BE2C (cell line): Measurements from ENCODE around the gene ANKS6.

ENCODE experiments used
- DNase-seq: peaks from one replicate; pipeline ENCODE4 v3.0.0-alpha.2; 2020
- H3K27me3 ChIP-seq: fragments of 250-450 bp; sonication (Bioruptor Pico); 2 replicates; pipeline ENCODE4 v1.5.1; 2020; ENCODE audit warnings: mild to moderate bottlenecking
- H3K36me3 ChIP-seq: fragments of 250-450 bp; sonication (Bioruptor Pico); 2 replicates; pipeline ENCODE4 v1.5.1; 2020; ENCODE audit warnings: mild to moderate bottlenecking
- H3K4me1 ChIP-seq: fragments of 250-450 bp; sonication (Bioruptor Pico); 2 replicates; pipeline ENCODE4 v1.5.1; 2020
- H3K4me3 ChIP-seq: 2 replicates; pipeline ENCODE4 v1.5.1; 2011; ENCODE audit warnings: low read depth, low read length
- H3K9me3 ChIP-seq: fragments of 250-450 bp; sonication (Bioruptor Pico); 2 replicates; pipeline ENCODE4 v1.5.1; 2020
- CTCF ChIP-seq: IDR thresholded peaks from 2 replicates; pipeline ENCODE4 v1.5.1; 2012; ENCODE audit warnings: mild to moderate bottlenecking, low read depth, low read length

The ANKS6 gene

GRCh38 chr9:98767915-98768314 lies 28.4 kb downstream of the ANKS6 start:
- Histone ChIP-seq H3K4me3 (no peak overlapping the region), H3K4me1 (no peaks in the 10 kb centered on the region), H3K9me3 (no peaks in the 10 kb centered on the region), H3K27me3 (no peaks in the 10 kb centered on the region), H3K36me3 (peaks cover 2% of the 10 kb centered on the region; the same call in 1 of the 2 replicates)
- TF ChIP-seq CTCF, result no peak
- DNase-seq, result no peak

DNA sequence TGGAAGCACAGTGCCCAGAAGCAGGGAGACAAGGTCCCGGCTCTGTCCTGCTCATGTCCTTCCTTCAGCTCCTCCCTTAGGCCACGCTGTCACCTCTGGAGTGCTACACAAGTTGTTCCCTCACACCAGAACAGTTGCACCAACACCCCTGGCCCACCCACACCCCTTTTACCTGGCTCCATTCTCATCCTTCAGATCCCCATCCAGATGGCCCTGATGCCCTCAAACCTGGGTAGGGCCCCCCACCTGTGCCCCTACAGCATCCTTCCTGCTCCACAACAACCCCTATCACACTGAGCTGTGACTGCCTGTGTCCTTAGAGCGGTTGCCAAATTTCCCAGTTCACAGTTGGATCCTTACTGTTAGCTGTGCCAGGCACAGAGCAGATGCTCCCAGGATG lies 29.2 kb downstream of the ANKS6 start:
- Histone ChIP-seq H3K4me1 (no peaks in the 10 kb centered on the region), H3K9me3 (no peaks in the 10 kb centered on the region), H3K4me3 (no peak overlapping the region), H3K36me3 (no peaks in the 10 kb centered on the region; the same call in 1 of the 2 replicates), H3K27me3 (no peaks in the 10 kb centered on the region)
- TF ChIP-seq CTCF, result no peak
- DNase-seq, result no peak

DNA sequence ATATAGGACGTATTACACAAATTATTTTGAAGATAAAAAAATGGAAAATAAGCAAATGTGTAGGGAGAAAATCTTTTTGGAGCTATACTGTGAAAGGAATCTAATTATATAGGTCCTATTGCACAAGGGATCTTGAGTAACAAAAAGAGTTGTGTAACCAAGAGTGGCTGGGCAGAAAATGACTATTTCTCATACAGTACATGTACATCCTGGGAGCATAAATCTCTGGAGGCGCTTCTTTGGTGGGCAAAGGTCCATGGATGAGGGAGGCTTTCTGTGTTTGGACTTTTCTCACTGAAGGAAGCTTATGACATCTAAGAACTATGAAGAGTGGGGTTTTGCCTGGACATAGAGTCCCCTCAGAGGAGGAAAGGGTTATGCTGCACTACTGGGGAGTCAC lies 29.8 kb downstream of the ANKS6 start:
- Histone ChIP-seq H3K36me3 (no peaks in the 10 kb centered on the region), H3K9me3 (no peaks in the 10 kb centered on the region), H3K4me1 (no peaks in the 10 kb centered on the region), H3K4me3 (no peak overlapping the region), H3K27me3 (no peaks in the 10 kb centered on the region)
- DNase-seq, result no peak
- TF ChIP-seq CTCF, result no peak

DNA sequence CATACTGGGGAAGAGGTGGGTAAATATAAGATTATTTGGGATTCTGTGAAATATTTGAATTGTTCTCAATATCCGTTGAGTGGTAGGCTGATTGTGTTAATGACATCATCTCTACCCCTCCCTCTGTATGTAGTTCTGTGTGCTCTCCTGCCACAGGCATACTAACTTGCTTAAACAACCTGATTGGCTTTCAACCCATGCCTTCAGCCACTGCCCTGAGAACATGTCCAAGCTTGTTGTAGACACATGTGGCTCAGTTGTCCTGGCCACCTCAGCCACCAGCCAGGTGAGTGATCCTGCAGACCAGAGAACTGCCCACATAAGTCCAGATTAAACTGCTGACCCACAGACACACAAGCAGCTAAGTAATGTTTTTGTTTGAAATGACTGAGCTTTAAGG lies 31.1 kb downstream of the ANKS6 start:
- Histone ChIP-seq H3K4me3 (no peak overlapping the region), H3K27me3 (no peaks in the 10 kb centered on the region), H3K36me3 (no peaks in the 10 kb centered on the region), H3K9me3 (no peaks in the 10 kb centered on the region), H3K4me1 (no peaks in the 10 kb centered on the region)
- DNase-seq, result no peak
- TF ChIP-seq CTCF, result no peak

GRCh38 chr9:98763986-98764745 lies 32.2 kb downstream of the ANKS6 start:
- no peaks in the 10 kb centered on the region for H3K4me1 ChIP-seq
- DNase-seq, result no peak
- no peaks in the 10 kb centered on the region for H3K27me3 ChIP-seq
- H3K4me3 ChIP-seq, result no peak overlapping the region
- H3K9me3 ChIP-seq, result no peaks in the 10 kb centered on the region
- TF ChIP-seq CTCF, result no peak
- no peaks in the 10 kb centered on the region for H3K36me3 ChIP-seq

DNA sequence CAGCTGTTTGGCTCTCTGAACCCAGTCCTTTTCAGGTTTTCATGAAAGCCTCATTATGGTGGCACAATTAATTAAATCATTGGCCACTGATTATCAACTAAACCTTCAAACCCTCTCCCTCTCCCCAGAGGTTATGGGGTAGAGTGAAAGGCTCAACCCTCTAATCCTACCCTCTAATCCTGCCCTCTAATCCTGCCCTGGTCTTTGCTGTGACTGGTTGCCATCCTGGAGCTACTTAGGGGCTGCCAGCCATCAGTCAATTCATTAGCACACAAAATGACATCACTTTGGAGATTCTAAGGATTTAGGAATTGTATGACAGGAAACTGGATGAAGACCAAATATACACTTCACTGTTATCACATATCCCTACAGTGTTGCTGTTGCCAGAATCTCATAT lies 36.1 kb downstream of the ANKS6 start:
- TF ChIP-seq CTCF, result no peak
- no peaks in the 10 kb centered on the region for H3K9me3 ChIP-seq
- H3K4me3 ChIP-seq, result no peak overlapping the region
- H3K36me3 ChIP-seq, result no peaks in the 10 kb centered on the region
- no peaks in the 10 kb centered on the region for H3K27me3 ChIP-seq
- no peaks in the 10 kb centered on the region for H3K4me1 ChIP-seq
- no peak for DNase-seq
